RWPE1 (cell line): Measurements from ENCODE around the gene TRPM3.

Experiments used
- CTCF ChIA-PET: fragments of 350-600 bp; sonication (Branson Sonifier 250); formaldehyde crosslinking; extraction: SDS; loops from one replicate; lab custom pipeline; 2021; lab: Yijun Ruan, JAX
- POLR2A ChIA-PET: fragments of 400-600 bp; formaldehyde crosslinking; extraction: SDS; loops from one replicate; lab custom pipeline; 2020; ENCODE audit warnings: antibody characterized with exemption; ENCODE audit not compliant: low non-redundant PET; lab: Yijun Ruan, JAX
- DNase-seq: peaks from one replicate; pipeline ENCODE4 v3.0.0; 2012; ENCODE audit warnings: low spot score
- H3K27ac ChIP-seq: fragments of 450-650 bp; 2 replicates; pipeline ENCODE4 v1.5.1; 2017
- CTCF ChIP-seq: fragments of 450-650 bp; conservative IDR thresholded peaks from 2 replicates; pipeline ENCODE4 v1.5.1; 2017; ENCODE audit warnings: low read depth, mild to moderate bottlenecking

TRPM3 gene

GRCh38 chr9:71145179-71145578, 23.8 kb upstream of the TRPM3 start:
- no peak for TF ChIP-seq CTCF

GRCh38 chr9:71144495-71144894, 23.1 kb upstream of the TRPM3 start:
- ChIA-PET POLR2A (no interaction called here), CTCF (no interaction called here)
- DNase-seq: no peak
- H3K27ac ChIP-seq: no peak overlapping the region
- TF ChIP-seq CTCF: no peak

More at GRCh38 chr9:71145179-71145578, 23.8 kb upstream of the TRPM3 start:
- H3K27ac ChIP-seq: no peak overlapping the region
- ChIA-PET CTCF (interaction anchor here (0.6 kb wide), 1 partner anchor 647 kb away, joined by 4 read pairs; no protein-coding TSS in a partner anchor), POLR2A (no interaction called here)
- DNase-seq: no peak

- ChIA-PET CTCF (no interaction called here), POLR2A (no interaction called here)
- H3K27ac ChIP-seq: no peak overlapping the region
- DNase-seq: no peak
- no peak for TF ChIP-seq CTCF
Measured at GRCh38 chr9:71136696-71137095, 15.3 kb upstream of the TRPM3 start.

- ChIA-PET POLR2A (no interaction called here), CTCF (interaction anchor here (0.7 kb wide), 1 partner anchor 16 kb away, joined by 4 read pairs; no protein-coding TSS in a partner anchor)
- no peak for DNase-seq
- TF ChIP-seq CTCF: no peak
- no peak overlapping the region for H3K27ac ChIP-seq
Measured at GRCh38 chr9:71131145-71131544, 9.7 kb upstream of the TRPM3 start.

GRCh38 chr9:71130521-71130920, 9.1 kb upstream of the TRPM3 start:
- ChIA-PET POLR2A (no interaction called here), CTCF (interaction anchor here (0.5 to 0.7 kb wide), 3 partner anchors 16 to 224 kb away, joined by 3 to 4 read pairs (median 3); no protein-coding TSS in a partner anchor)
- no peak for TF ChIP-seq CTCF
- H3K27ac ChIP-seq: no peak overlapping the region
- DNase-seq: no peak

GRCh38 chr9:71128796-71129195, 7.4 kb upstream of the TRPM3 start:
- CTCF ChIA-PET: no interaction called here
- H3K27ac ChIP-seq: no peak overlapping the region
- TF ChIP-seq CTCF: no peak
- no peak for DNase-seq
- POLR2A ChIA-PET: no interaction called here
